ENCODE results near the gene TREML2. TPM values are rescaled to one million over a fixed set of nuclear protein-coding genes. Genes with fewer than 3 reads are reported as not detected.
"Not testable (repeated sequence)": the region's sequence is repeated elsewhere in the genome, so short reads cannot be mapped to it uniquely, and the experiment has no call there.

Gene TREML2
- total RNA-seq, 1 donor, result not detected

GRCh38 chr6:41193171-41193734, 7.7 kb downstream of the TREML2 start:
- DNase-seq (ENCODE audit: insufficient read length, low spot score, missing footprints), result no peak
- Histone ChIP-seq H3K4me3 (ENCODE audit: insufficient read depth, low read length) (no peak overlapping the region), H2AFZ (ENCODE audit: low read length) (no peak overlapping the region), H4K20me1 (ENCODE audit: insufficient read depth, low read length) (no peaks in the 10 kb centered on the region), H3K79me2 (ENCODE audit: insufficient read depth, low read length) (no peaks in the 10 kb centered on the region), H3K27me3 (ENCODE audit: insufficient read depth, low read length) (peaks cover 4% of the 10 kb centered on the region), H3K27ac (ENCODE audit: low read depth, low read length) (no peak overlapping the region), H3K9me3 (ENCODE audit: low read depth, low read length) (no peaks in the 10 kb centered on the region), H3K4me1 (ENCODE audit: insufficient read depth, low read length) (no peaks in the 10 kb centered on the region), H3K36me3 (ENCODE audit: insufficient read depth, low read length) (no peaks in the 10 kb centered on the region), H3K4me2 (ENCODE audit: insufficient read depth, low read length) (no peak overlapping the region)
- TF ChIP-seq CTCF (IDR thresholded peaks at IDR 0.05; ENCODE audit: extremely low read depth, low read depth, low read length), result no peak

- no peak for DNase-seq (ENCODE audit: insufficient read length, low spot score, missing footprints)
- H4K20me1 ChIP-seq (ENCODE audit: insufficient read depth, low read length), result no peaks in the 10 kb centered on the region
- peak; percentile 51 for TF ChIP-seq CTCF (IDR thresholded peaks at IDR 0.05; ENCODE audit: extremely low read depth, low read depth, low read length)
- no peak overlapping the region for H3K4me3 ChIP-seq (ENCODE audit: insufficient read depth, low read length)
- H3K4me2 ChIP-seq (ENCODE audit: insufficient read depth, low read length), result no peak overlapping the region
- no peak overlapping the region for H2AFZ ChIP-seq (ENCODE audit: low read length)
- no peaks in the 10 kb centered on the region for H3K36me3 ChIP-seq (ENCODE audit: insufficient read depth, low read length)
- H3K27ac ChIP-seq (ENCODE audit: low read depth, low read length), result no peak overlapping the region
- H3K27me3 ChIP-seq (ENCODE audit: insufficient read depth, low read length), result peaks cover 4% of the 10 kb centered on the region
- no peaks in the 10 kb centered on the region for H3K79me2 ChIP-seq (ENCODE audit: insufficient read depth, low read length)
- H3K9me3 ChIP-seq (ENCODE audit: low read depth, low read length), result no peaks in the 10 kb centered on the region
- H3K4me1 ChIP-seq (ENCODE audit: insufficient read depth, low read length), result no peaks in the 10 kb centered on the region
These were observed 9.4 kb downstream of the TREML2 start for GRCh38 chr6:41191569-41191968.

GRCh38 chr6:41190791-41191190, 10.2 kb downstream of the TREML2 start:
- no peak for TF ChIP-seq CTCF (IDR thresholded peaks at IDR 0.05; ENCODE audit: extremely low read depth, low read depth, low read length)
- DNase-seq (ENCODE audit: insufficient read length, low spot score, missing footprints), result no peak
- no peaks in the 10 kb centered on the region for H3K9me3 ChIP-seq (ENCODE audit: low read depth, low read length)
- no peak overlapping the region for H3K27ac ChIP-seq (ENCODE audit: low read depth, low read length)
- no peaks in the 10 kb centered on the region for H3K79me2 ChIP-seq (ENCODE audit: insufficient read depth, low read length)
- no peaks in the 10 kb centered on the region for H3K36me3 ChIP-seq (ENCODE audit: insufficient read depth, low read length)
- H2AFZ ChIP-seq (ENCODE audit: low read length), result no peak overlapping the region
- H4K20me1 ChIP-seq (ENCODE audit: insufficient read depth, low read length), result no peaks in the 10 kb centered on the region
- H3K4me3 ChIP-seq (ENCODE audit: insufficient read depth, low read length), result no peak overlapping the region
- H3K4me1 ChIP-seq (ENCODE audit: insufficient read depth, low read length), result no peaks in the 10 kb centered on the region
- H3K4me2 ChIP-seq (ENCODE audit: insufficient read depth, low read length), result no peak overlapping the region
- peaks cover under 1% of the 10 kb centered on the region for H3K27me3 ChIP-seq (ENCODE audit: insufficient read depth, low read length)

- no peak overlapping the region for H3K4me2 ChIP-seq (ENCODE audit: insufficient read depth, low read length)
- no peak overlapping the region for H3K4me3 ChIP-seq (ENCODE audit: insufficient read depth, low read length)
- H3K79me2 ChIP-seq (ENCODE audit: insufficient read depth, low read length), result no peaks in the 10 kb centered on the region
- H3K9me3 ChIP-seq (ENCODE audit: low read depth, low read length), result no peaks in the 10 kb centered on the region
- TF ChIP-seq CTCF (IDR thresholded peaks at IDR 0.05; ENCODE audit: extremely low read depth, low read depth, low read length), result no peak
- no peaks in the 10 kb centered on the region for H4K20me1 ChIP-seq (ENCODE audit: insufficient read depth, low read length)
- no peak for DNase-seq (ENCODE audit: insufficient read length, low spot score, missing footprints)
- H3K27ac ChIP-seq (ENCODE audit: low read depth, low read length), result no peak overlapping the region
- H3K36me3 ChIP-seq (ENCODE audit: insufficient read depth, low read length), result no peaks in the 10 kb centered on the region
- H3K4me1 ChIP-seq (ENCODE audit: insufficient read depth, low read length), result no peaks in the 10 kb centered on the region
- H3K27me3 ChIP-seq (ENCODE audit: insufficient read depth, low read length), result no peaks in the 10 kb centered on the region
- H2AFZ ChIP-seq (ENCODE audit: low read length), result no peak overlapping the region
These were observed 11.0 kb downstream of the TREML2 start for GRCh38 chr6:41189967-41190366.

GRCh38 chr6:41189046-41189445, 11.9 kb downstream of the TREML2 start:
- not testable (repeated sequence) for H3K4me2 ChIP-seq (ENCODE audit: insufficient read depth, low read length); H3K9me3 ChIP-seq (ENCODE audit: low read depth, low read length); H3K4me1 ChIP-seq (ENCODE audit: insufficient read depth, low read length); H2AFZ ChIP-seq (ENCODE audit: low read length); H3K79me2 ChIP-seq (ENCODE audit: insufficient read depth, low read length); H3K4me3 ChIP-seq (ENCODE audit: insufficient read depth, low read length); H3K27me3 ChIP-seq (ENCODE audit: insufficient read depth, low read length); H3K36me3 ChIP-seq (ENCODE audit: insufficient read depth, low read length); H3K27ac ChIP-seq (ENCODE audit: low read depth, low read length); DNase-seq (ENCODE audit: insufficient read length, low spot score, missing footprints); H4K20me1 ChIP-seq (ENCODE audit: insufficient read depth, low read length)

All from osteoblast (primary cell).